Measurements from ENCODE around the gene SIRPB2.

- no peak for TF ChIP-seq CTCF (conservative IDR thresholded peaks at IDR 0.05; ENCODE audit: low read length)
- no peak for TF ChIP-seq EZH2phosphoT487 (IDR thresholded peaks at IDR 0.05; ENCODE audit: borderline replicate concordance, low read depth, low read length)
Measured at GRCh38 chr20:1539816-1540419, 48.7 kb upstream of the SIRPB2 start.

Measured in OCI-LY7 (cell line).